Ishikawa (cell line): ENCODE measurements around the gene MOBP.

ENCODE experiments used
- CEBPB ChIP-seq: IDR thresholded peaks from 2 replicates; pipeline ENCODE4 v1.6.1; 2012
- EGR1 ChIP-seq: IDR thresholded peaks from 2 replicates; pipeline ENCODE4 v1.6.1; 2012
- EP300 ChIP-seq: IDR thresholded peaks from 2 replicates; pipeline ENCODE4 v1.6.1; 2012; ENCODE audit warnings: borderline replicate concordance
- RAD21 ChIP-seq: IDR thresholded peaks from 2 replicates; pipeline ENCODE4 v1.6.1; 2012; ENCODE audit warnings: low read depth
- TAF1 ChIP-seq: IDR thresholded peaks from 2 replicates; pipeline ENCODE4 v1.6.1; 2012; ENCODE audit warnings: low read depth, mild to moderate bottlenecking
- TEAD4 ChIP-seq: IDR thresholded peaks from 2 replicates; pipeline ENCODE4 v1.6.1; 2012
- ZBTB7A ChIP-seq: IDR thresholded peaks from 2 replicates; pipeline ENCODE4 v1.6.1; 2012; ENCODE audit warnings: low read depth
- TF ChIP-seq, protein P1 (sequence below): IDR thresholded peaks from 2 replicates; pipeline ENCODE4 v1.6.1; 2012; ENCODE audit warnings: low read depth, mild to moderate bottlenecking

DNA sequence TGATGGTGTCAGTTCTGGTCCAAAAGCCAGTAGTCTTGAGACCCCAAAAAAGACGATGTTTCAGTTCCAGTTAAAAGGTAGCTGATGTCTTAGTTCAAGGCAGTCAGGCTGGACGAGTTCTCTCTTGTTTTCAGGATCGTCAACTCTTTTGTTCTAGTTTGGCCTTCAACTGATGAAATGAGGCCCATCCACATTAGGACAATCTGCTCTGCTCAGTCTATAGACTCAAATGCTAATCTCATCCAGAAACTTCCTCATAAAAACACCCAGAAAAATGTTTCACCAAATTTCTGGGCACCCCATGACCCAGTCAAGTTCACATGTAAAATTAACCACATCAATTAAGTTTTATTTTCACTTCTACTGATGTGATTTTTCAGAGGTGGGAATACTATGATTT is 74.0 kb downstream of the MOBP start:
- TF ChIP-seq CEBPB (no peak), EGR1 (no peak), RAD21 (no peak), ZBTB7A (no peak), TEAD4 (no peak), EP300 (no peak), TAF1 (no peak)
- TF ChIP-seq, protein P1, sequence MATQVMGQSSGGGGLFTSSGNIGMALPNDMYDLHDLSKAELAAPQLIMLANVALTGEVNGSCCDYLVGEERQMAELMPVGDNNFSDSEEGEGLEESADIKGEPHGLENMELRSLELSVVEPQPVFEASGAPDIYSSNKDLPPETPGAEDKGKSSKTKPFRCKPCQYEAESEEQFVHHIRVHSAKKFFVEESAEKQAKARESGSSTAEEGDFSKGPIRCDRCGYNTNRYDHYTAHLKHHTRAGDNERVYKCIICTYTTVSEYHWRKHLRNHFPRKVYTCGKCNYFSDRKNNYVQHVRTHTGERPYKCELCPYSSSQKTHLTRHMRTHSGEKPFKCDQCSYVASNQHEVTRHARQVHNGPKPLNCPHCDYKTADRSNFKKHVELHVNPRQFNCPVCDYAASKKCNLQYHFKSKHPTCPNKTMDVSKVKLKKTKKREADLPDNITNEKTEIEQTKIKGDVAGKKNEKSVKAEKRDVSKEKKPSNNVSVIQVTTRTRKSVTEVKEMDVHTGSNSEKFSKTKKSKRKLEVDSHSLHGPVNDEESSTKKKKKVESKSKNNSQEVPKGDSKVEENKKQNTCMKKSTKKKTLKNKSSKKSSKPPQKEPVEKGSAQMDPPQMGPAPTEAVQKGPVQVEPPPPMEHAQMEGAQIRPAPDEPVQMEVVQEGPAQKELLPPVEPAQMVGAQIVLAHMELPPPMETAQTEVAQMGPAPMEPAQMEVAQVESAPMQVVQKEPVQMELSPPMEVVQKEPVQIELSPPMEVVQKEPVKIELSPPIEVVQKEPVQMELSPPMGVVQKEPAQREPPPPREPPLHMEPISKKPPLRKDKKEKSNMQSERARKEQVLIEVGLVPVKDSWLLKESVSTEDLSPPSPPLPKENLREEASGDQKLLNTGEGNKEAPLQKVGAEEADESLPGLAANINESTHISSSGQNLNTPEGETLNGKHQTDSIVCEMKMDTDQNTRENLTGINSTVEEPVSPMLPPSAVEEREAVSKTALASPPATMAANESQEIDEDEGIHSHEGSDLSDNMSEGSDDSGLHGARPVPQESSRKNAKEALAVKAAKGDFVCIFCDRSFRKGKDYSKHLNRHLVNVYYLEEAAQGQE = no peak
